Mucosa of rectum (tissue), 2 donors: ENCODE data around the gene MPV17L2.

Experiments used
- H3K27ac ChIP-seq, 2 donors: one replicate each; pipeline ENCODE4 v1.7.0; 2013; ENCODE audit warnings: inconsistent platforms in 2 of 2, low read depth in 2 of 2, low read length in 2 of 2
- H3K27me3 ChIP-seq, 2 donors: one replicate each; pipeline ENCODE4 v1.7.0; 2013; ENCODE audit warnings: low read length in 2 of 2; ENCODE audit not compliant: control insufficient read depth in 2 of 2, insufficient read depth in 2 of 2
- H3K36me3 ChIP-seq, 2 donors: one replicate each; pipeline ENCODE4 v1.7.0; 2013; ENCODE audit warnings: low read length in 2 of 2; ENCODE audit not compliant: control insufficient read depth in 2 of 2, insufficient read depth in 2 of 2
- H3K4me1 ChIP-seq, 2 donors: one replicate each; pipeline ENCODE4 v1.7.0; 2013; ENCODE audit warnings: low read length in 2 of 2, mild to moderate bottlenecking in 1 of 2; ENCODE audit not compliant: control insufficient read depth in 2 of 2, insufficient read depth in 2 of 2
- H3K4me3 ChIP-seq, 2 donors: one replicate each; pipeline ENCODE4 v1.7.0; 2013; ENCODE audit warnings: low read length in 2 of 2
- H3K9ac ChIP-seq, 2 donors: one replicate each; pipeline ENCODE4 v1.7.0; 2013; ENCODE audit warnings: low read length in 2 of 2, low read depth in 1 of 2, mild to moderate bottlenecking in 1 of 2
- H3K9me3 ChIP-seq, 2 donors: one replicate each; pipeline ENCODE4 v1.7.0; 2013; ENCODE audit warnings: low read length in 2 of 2; ENCODE audit not compliant: control insufficient read depth in 2 of 2
- donor health status: healthy.
- donor health status: Normal muscosa, but diverticular disease.

The MPV17L2 gene

DNA sequence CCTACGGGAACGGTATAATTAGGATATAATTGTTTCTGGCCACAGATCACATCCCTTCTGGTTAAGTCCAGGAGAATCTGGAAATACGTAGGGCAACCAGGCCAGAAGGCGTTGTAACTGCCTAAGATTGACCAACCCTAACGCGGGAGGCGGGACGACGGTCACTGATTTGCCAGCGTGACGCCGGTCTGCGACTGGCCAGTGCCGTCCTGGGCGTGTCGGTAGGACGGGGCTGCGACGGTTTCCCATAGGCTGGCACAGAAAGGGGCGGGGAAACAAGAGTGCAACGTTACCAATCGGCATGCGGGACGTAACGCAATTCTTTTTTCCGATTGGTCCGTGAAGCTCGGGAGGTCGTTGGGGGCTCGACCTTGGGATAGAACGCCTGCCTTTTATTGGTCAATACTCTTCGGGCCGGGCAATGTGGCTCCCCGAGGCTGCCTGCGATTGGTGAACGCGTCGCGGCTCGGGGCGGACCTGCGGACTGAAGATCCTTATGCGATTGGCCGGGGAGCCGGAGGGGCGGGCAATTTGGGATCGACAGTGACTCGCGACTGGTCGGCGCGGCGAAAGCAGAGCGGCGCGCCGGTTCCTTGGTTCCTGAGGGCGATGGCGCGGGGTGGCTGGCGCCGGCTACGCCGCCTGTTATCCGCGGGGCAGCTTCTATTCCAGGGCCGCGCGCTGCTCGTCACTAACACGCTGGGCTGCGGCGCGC, at the start of gene MPV17L2:
Gene MPV17L2 (plus strand): TSS at position 546 of the 715 bp plus-strand sequence. CDS start 64 bp downstream, at position 610.
- peak within 1 kb of the TSS; percentile 84 to 87 for H3K9ac ChIP-seq
- H3K27me3 ChIP-seq, result no peaks in the 10 kb centered on the region
- H3K4me1 ChIP-seq, result peaks cover 13 to 14% of the 10 kb centered on the region in 2 donors
- H3K9me3 ChIP-seq, result no peaks in the 10 kb centered on the region
- H3K27ac ChIP-seq, result peak within 1 kb of the TSS; percentile 89 to 94
- H3K36me3 ChIP-seq, result peaks cover 6 to 11% of the 10 kb centered on the region in 2 donors
- peak within 1 kb of the TSS; percentile 72 to 88 for H3K4me3 ChIP-seq

DNA sequence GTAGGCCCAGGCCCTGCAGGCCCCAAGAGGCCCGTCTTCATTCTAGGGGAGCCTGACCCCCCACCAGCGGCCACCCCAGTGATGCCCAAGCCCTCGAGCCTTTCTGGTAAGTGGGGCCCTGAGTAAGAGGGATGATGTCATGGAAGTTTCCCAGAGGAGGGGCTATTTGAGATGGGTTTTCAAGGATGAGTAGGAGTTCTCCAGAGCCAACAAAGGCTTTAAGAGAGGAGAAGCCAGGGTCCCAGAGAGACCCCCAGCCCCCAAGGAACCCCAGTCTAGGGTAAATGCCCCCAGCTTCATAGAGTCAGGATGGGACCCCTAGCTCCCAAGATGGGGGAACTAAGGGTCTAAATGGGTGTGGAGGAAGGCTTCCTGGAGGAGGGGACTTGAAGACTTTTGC, 49.1 kb upstream of the MPV17L2 start:
- Histone ChIP-seq H3K27me3 (no peaks in the 10 kb centered on the region), H3K36me3 (peaks cover 37 to 49% of the 10 kb centered on the region in 2 donors), H3K27ac (no peak overlapping the region), H3K4me1 (no peaks in the 10 kb centered on the region), H3K9me3 (no peaks in the 10 kb centered on the region), H3K9ac (no peak overlapping the region), H3K4me3 (no peak overlapping the region)

DNA sequence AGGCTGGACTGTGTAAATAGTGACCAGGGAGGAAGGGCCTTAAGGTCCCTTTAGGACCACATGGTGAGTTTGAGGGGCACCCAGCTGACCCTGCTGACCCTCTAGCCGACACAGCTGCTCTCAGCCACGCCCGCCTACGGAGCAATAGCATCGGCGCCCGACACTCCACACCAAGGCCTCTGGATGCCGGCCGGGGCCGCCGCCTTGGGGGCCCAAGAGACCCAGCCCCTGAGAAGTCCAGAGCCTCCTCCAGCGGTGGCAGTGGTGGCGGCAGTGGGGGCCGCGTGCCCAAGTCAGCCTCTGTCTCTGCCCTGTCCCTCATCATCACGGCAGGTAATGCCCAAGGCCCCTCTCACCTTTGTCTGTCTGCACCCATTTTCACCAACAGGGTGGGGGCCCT, 48.7 kb upstream of the MPV17L2 start:
- no peak overlapping the region for H3K4me3 ChIP-seq
- H3K27me3 ChIP-seq, result no peaks in the 10 kb centered on the region
- H3K4me1 ChIP-seq, result no peaks in the 10 kb centered on the region
- no peak overlapping the region for H3K27ac ChIP-seq
- peaks cover 35 to 46% of the 10 kb centered on the region in 2 donors for H3K36me3 ChIP-seq
- no peak overlapping the region for H3K9ac ChIP-seq
- H3K9me3 ChIP-seq, result no peaks in the 10 kb centered on the region

DNA sequence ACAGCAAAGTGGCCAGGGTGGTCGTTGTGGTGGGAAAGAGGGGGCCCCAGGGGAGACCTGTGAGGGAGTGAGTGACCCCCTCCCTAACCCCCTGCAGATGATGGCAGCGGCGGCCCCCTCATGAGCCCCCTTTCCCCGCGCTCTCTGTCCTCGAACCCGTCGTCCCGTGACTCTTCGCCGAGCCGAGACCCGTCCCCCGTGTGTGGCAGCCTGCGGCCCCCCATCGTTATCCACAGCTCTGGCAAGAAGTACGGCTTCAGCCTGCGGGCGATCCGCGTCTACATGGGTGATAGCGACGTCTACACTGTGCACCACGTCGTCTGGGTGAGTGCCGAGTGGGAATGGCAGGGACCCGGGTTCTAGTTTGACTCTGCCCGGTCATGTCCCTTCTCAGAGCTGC, 48.1 kb upstream of the MPV17L2 start:
- Histone ChIP-seq H3K9me3 (no peaks in the 10 kb centered on the region), H3K4me3 (no peak overlapping the region), H3K27me3 (no peaks in the 10 kb centered on the region), H3K27ac (no peak overlapping the region), H3K9ac (no peak overlapping the region), H3K4me1 (no peaks in the 10 kb centered on the region), H3K36me3 (peaks cover 35 to 49% of the 10 kb centered on the region in 2 donors)

DNA sequence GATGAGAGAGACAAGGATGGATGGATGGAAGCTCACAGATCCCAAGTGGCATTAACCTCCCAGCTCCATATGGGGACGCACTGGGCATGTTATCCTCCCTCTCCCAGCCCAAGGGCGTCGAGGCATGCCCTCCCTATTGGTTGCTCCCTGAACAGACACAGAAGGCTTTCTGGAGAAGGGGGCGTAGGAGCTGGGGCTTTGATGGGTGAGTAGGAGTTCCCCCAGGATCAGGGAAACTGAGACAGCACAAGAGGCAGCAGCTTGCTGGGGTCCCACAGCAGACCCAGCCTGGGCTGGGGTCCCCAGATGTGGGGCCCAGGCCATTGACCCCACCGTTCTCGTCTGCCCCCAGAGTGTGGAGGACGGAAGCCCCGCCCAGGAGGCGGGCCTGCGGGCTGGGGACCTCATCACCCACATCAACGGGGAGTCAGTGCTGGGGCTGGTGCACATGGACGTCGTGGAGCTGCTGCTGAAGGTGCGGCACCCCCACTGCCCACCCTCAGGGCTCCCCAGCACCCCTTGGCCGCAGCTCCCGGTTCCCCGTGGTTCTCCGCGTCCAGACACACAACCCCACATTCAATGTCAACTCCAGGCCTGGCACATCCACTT, 47.5 kb upstream of the MPV17L2 start:
- no peaks in the 10 kb centered on the region for H3K4me1 ChIP-seq
- no peak overlapping the region for H3K4me3 ChIP-seq
- no peak overlapping the region for H3K9ac ChIP-seq
- H3K27ac ChIP-seq, result no peak overlapping the region
- H3K27me3 ChIP-seq, result no peaks in the 10 kb centered on the region
- no peaks in the 10 kb centered on the region for H3K9me3 ChIP-seq
- H3K36me3 ChIP-seq, result peaks cover 35 to 45% of the 10 kb centered on the region in 2 donors

DNA sequence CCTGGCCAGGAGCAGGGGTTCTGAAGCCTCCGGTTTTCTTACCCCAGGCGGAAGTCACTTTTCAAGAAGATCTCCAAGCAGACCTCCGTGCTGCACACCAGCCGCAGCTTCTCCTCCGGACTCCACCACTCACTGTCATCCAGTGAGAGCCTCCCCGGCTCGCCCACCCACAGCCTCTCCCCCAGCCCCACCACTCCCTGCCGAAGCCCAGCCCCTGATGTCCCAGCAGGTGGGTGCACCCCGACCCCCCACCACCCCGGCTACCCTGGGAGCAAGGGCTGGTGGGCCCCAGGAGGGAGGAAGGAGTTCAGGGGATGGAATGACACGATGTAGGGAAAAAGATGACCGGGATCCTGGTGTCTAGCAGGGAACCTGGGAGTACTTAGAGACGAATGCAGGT, 45.6 kb upstream of the MPV17L2 start:
- H3K9ac ChIP-seq, result no peak overlapping the region
- peaks cover 30 to 38% of the 10 kb centered on the region in 2 donors for H3K36me3 ChIP-seq
- no peaks in the 10 kb centered on the region for H3K9me3 ChIP-seq
- no peaks in the 10 kb centered on the region for H3K27me3 ChIP-seq
- H3K4me3 ChIP-seq, result no peak overlapping the region
- H3K27ac ChIP-seq, result no peak overlapping the region
- H3K4me1 ChIP-seq, result peaks cover 6 to 11% of the 10 kb centered on the region in 2 donors

DNA sequence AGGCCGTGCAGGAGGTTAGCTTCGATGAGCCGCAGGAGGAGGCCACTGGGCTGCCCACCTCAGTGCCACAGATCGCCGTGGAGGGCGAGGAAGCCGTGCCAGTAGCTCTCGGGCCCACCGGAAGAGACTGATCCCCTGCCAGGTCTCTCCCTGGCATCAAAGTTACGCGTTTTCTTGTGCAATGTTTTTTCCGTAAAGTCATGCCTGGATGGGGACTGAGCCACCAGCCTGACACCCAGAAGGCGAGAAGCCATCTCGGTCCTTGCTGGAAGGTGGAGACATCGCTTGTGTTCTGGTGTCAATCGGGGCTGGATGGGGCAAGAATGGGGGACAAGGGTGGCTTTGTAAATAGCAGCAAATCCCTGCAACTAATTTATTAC, 43.4 kb upstream of the MPV17L2 start:
- H3K27me3 ChIP-seq, result no peaks in the 10 kb centered on the region
- H3K4me1 ChIP-seq, result peaks cover 15 to 24% of the 10 kb centered on the region in 2 donors
- no peak overlapping the region for H3K4me3 ChIP-seq
- H3K36me3 ChIP-seq, result peaks cover 18 to 23% of the 10 kb centered on the region in 2 donors
- no peak overlapping the region for H3K9ac ChIP-seq
- no peaks in the 10 kb centered on the region for H3K9me3 ChIP-seq
- H3K27ac ChIP-seq, result no peak overlapping the region

DNA sequence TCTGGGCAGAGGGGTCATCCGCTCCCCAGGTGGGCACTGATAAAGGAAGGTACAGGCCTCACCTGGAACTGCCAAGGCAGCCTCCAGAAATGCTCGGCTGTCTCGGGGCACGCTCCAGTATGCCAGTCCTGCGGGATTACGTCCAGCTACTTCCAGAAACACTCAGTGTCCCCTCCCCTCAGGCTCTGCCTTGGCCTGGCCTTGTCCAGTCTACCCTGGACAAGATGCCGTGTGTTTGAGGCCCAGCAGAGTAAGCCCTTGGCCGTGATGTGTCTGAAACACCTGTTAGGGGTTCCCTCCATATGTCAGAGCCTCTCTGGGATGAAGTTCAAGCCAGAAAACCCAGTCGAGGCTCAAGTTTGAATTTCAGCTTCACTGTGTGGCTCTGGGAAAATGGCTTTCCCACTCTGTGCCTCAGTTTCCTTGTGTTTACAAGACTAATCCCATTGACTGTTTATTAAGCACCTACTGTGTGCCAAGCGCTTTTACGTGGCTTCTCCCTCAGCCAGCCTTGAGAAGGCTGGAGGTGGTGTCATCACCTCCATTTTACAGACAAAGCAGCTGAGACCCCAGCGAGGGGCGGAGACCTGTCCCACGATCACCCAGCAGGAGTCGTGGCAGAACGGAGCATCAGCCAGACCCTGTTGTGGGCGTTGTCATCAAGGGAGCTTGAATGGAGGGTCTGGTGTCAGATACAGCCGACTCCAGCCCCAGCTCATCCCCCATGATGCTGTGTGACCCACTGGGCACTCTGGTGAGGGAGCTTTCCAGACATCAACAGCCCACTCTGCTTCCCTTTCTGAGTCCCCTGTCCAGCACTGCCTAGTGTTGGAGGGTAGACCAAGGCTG, 42.0 kb upstream of the MPV17L2 start:
- H3K9ac ChIP-seq, result peak overlapping the region; percentile 34 to 58
- no peak overlapping the region for H3K27ac ChIP-seq
- no peaks in the 10 kb centered on the region for H3K27me3 ChIP-seq
- peak overlapping the region in 1 of 2 donors; percentile 86 for H3K4me3 ChIP-seq
- H3K4me1 ChIP-seq, result peaks cover 25 to 31% of the 10 kb centered on the region in 2 donors
- H3K9me3 ChIP-seq, result no peaks in the 10 kb centered on the region
- peaks cover 6 to 12% of the 10 kb centered on the region in 2 donors for H3K36me3 ChIP-seq

DNA sequence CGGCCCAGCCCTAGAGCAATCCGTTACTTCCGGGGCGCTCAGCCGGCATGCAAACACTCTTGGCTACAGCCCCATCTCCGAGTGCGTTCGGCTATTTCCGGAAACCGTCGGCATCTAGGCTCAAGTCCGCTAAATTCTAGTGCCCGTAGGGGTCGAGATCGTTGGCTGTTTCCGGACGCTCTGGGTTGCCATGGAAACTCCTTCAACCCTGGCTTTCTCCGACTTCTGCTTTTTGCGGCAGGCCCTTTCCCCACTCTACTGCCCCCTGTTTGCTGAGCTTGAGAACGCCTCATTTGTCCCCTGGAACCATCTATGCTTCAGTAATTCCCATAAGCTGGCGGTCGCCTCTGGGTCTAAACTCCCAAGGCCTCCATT, 40.6 kb upstream of the MPV17L2 start:
- peaks cover 40 to 46% of the 10 kb centered on the region in 2 donors for H3K4me1 ChIP-seq
- no peaks in the 10 kb centered on the region for H3K27me3 ChIP-seq
- H3K27ac ChIP-seq, result peak overlapping the region; percentile 91 to 97
- H3K4me3 ChIP-seq, result peak overlapping the region; percentile 79 to 86
- peaks cover 0 to 5% of the 10 kb centered on the region in 2 donors for H3K36me3 ChIP-seq
- no peaks in the 10 kb centered on the region for H3K9me3 ChIP-seq
- peak overlapping the region; percentile 93 to 99 for H3K9ac ChIP-seq
